Renal pelvis (tissue), 12 donors: ENCODE data around the gene GIPR. TPM values are rescaled to one million over a fixed set of nuclear protein-coding genes. Genes with fewer than 3 reads are reported as not detected.
"Not testable (repeated sequence)": the region's sequence is repeated elsewhere in the genome, so short reads cannot be mapped to it uniquely, and the experiment has no call there.

Experiments
- DNase-seq: peaks from one replicate; pipeline ENCODE4 v3.0.0-alpha.2; 2013
- long read RNA-seq, 16 experiments: transcript quantifications; one replicate each; lab custom pipeline, GENCODE V29; 2026
- polyA plus RNA-seq, 3 donors: library from polyadenylated mRNA; unstranded; fragments of 120-200 nt; gene quantifications; one replicate each; pipeline ENCODE4 v1.2.1, GENCODE V29; 2013; ENCODE audit not compliant: insufficient read length in 3 of 3

Gene GIPR
- polyA plus RNA-seq, result under 1 TPM; 0.48 to 0.81 (median 0.52) TPM
- long read RNA-seq, donor 1, result 0 reads
- long read RNA-seq, donor 2, result 0 reads
- long read RNA-seq, donor 3, result 0 reads
- long read RNA-seq, donor 4, result 0 reads
- long read RNA-seq, donor 5, result 0 reads
- long read RNA-seq, donor 6, partial matches to known transcripts, result 815 of 821 reads
- long read RNA-seq, donor 6, other reads (novel, unspliced or antisense), result 6 of 821 reads
- long read RNA-seq, donor 7, partial matches to known transcripts, result 909 of 931 reads
- long read RNA-seq, donor 7, other reads (novel, unspliced or antisense), result 22 of 931 reads
- long read RNA-seq, donor 8, result 0 reads
- long read RNA-seq, donor 9, result 0 reads
- long read RNA-seq, donor 10, result 0 reads
- long read RNA-seq, donor 11, result 0 reads
- long read RNA-seq, donor 12, result 0 reads
- long read RNA-seq, donor 13, partial matches to known transcripts, result 730 of 730 reads
- long read RNA-seq, donor 13, other reads (novel, unspliced or antisense), result 0 of 730 reads
- long read RNA-seq, donor 14, result 0 reads
- long read RNA-seq, donor 15, result 0 reads
- long read RNA-seq, donor 16, partial matches to known transcripts, result 989 of 1,002 reads
- long read RNA-seq, donor 16, other reads (novel, unspliced or antisense), result 13 of 1,002 reads

DNA sequence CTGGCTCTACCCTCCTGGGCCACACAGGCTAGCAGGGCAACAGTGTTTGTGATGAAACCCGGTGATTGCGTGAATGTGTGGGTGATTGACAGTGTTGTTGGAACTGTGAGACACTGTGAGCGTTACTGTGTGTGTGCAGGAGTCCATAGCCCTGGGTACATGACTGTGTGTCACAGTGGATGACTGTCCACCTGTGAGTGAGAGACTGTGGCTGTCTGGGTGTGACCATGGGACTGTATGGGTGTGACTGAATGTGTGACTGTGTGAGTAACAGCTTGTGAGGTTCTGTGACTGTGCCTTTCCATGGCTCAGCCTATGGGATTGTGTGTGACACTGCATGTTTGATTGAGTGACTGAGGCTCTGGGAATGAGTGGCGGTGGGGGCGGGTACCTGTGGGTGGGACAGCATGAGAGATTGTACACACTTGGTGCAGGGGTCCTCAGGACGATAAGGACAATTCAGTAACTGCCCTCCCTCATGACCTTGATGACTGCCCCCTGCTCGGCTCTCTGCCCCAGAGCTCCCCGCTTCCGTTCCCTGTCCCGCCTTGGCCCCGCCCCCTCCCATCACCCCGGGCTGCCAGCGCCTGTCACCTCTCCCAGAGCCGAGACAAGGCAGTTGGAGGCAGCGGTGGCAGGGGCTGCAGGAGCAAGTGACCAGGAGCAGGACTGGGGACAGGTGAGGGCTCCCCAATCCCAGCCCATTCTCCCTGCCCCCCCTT is at the start of gene GIPR:
Gene GIPR, plus strand, starts transcription at position 602 of the 722 bp plus-strand sequence. CDS start 1,300 bp downstream, outside the sequence.
- DNase-seq, result no peak

DNA sequence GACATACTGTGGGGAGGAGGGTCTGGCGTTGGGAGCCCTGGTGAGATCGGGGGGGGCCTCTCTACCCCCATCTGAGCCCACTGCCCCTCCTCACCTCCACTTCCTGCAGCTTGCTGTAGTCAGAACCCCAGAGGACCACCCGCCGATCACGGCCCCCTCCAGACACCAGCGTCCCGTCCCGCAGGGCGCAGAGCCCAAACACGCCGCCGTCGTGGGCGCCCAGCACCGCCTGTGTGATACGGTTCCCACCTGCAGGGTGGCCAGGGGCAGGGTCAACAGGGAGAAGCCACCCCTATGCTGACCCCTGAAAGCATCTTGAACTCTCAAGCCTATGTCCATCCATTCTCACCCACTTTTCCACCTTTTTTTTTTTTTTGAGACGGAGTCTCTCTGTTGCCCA is 46.6 kb upstream of the GIPR start:
- DNase-seq, result no peak

GRCh38 chr19:45621976-45622503 is 46.0 kb upstream of the GIPR start:
- DNase-seq, result no peak

GRCh38 chr19:45623984-45624383 is 44.0 kb upstream of the GIPR start:
- DNase-seq, result no peak

GRCh38 chr19:45628219-45628618 is 39.8 kb upstream of the GIPR start:
- DNase-seq, result not testable (repeated sequence)

- DNase-seq, result no peak
Measured at GRCh38 chr19:45629704-45630103, 38.3 kb upstream of the GIPR start.

- no peak for DNase-seq
Measured at GRCh38 chr19:45630463-45630862, 37.6 kb upstream of the GIPR start.

DNA sequence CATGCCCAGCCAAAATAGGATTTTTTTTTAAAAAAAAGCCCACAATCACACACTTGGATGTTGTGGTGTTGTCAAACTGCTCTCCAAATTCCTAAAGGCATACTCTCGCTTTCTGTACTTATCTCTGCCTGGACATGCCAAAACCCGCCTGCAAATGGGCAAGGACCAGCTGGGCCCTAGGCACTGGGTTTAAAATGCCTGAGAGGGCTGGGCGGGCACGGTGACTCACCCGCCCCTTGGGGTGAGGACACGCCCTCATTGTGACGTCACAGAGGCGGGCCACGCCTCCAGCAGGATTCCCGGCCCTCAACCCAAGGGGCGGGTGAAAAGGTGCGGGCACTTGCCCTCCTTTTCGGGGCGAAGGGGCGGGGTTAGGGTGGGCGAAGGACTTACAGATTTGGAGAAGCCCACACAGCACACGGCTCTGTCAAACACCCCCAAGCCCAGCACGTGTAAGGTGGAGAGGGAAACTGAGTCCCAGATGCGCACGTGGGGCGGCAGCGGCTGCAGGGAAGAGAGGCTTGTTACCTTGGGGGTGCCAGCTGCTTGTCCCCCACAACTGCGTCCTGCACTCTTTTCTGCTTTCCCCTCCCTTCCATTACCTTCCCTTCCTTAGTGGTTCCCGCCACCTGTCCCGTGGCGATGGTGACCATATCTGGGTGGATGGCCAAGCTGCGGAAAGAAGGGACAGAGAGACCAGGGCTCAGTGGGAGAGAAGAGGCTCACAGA is 35.4 kb upstream of the GIPR start:
- peak; percentile 54 for DNase-seq

DNA sequence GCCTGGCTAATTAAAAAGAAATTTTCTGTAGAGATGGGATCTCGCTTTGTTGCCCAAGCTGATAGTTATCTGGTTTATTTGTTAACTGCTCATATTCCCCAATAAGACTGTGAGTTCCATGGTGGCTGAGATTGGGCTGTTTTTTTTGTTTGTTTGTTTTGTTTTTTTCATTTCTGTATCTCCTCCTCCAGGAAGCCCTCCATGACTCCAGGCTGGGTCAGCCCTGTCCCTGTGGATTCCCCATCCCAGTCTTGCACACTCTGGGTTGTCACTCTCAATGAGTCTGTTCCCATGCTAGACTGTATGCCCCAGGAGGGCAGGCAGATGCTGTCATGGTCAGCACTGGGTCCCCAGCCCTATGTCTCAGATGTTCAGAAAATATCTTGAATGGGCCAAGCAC is 31.7 kb upstream of the GIPR start:
- no peak for DNase-seq

GRCh38 chr19:45636902-45637301 is 31.1 kb upstream of the GIPR start:
- no peak for DNase-seq

GRCh38 chr19:45637890-45638667 is 29.9 kb upstream of the GIPR start:
- DNase-seq, result peak; percentile 19

DNA sequence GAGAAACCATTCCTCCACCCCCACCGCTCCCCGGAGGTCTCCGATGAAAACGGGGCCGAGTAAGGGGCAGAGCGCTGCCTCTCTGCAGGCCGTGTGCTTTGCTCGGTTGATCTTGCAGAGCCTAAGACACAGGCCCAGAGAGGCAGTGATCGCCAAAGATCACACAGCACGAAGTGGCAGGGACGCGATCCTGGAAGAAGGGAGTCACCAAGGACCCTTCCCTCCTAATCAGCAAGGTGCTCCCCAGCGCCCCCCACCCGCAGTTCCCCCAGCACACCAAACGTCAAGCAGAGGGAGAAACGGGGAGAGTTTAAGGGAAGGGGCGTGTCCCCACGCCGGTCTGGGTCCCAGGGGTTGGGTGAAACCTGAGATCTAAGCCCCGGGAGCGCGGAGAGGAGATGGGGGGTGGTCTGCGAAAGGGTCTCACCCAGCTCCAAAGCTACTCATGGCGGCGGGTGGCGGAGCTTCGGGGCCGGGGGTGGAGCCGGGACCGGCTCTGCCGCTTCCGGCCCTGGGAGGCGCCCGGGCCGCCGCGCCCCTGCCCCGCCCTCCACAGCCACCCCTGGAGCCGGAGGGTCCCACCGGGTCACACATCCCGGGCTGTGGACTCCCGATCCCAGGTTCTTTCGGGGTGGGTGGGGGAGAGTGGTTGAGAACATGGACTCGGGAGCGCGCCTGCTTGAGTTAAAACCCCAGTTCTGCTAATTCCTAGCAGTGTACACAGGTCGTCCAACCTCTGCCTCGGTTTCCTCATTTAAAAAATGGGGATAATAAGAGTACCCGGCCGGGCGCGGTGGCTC is 28.9 kb upstream of the GIPR start, which contains the start of gene EML2:
Gene EML2, minus strand, starts transcription at position 468 of the 800 bp plus-strand sequence. Its CDS starts 21 bp downstream, at position 447.
- DNase-seq, result peak; percentile 42

DNA sequence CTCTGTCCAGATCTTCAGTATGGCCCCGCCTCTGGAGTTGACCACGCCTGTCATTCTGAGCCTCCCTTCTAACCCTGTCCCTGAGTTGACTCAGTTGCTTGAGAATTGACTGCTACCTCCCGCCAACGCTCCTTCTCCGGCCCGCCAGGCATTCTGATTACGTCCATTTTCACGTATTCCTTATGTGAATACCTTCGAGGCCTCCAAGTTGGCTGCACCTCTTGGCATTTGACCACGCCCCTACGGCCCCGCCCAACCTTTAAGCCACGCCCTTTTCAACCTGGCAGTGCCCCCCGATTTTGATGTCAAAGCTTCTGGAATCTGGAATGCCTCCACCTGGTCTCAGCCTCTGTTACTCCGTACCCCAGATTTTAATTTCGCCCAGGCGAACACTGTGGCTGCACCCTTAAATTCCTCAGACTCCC is 27.2 kb upstream of the GIPR start:
- DNase-seq, result no peak

GRCh38 chr19:45641274-45642105 is 26.5 kb upstream of the GIPR start:
- DNase-seq, result peak; percentile 81

DNA sequence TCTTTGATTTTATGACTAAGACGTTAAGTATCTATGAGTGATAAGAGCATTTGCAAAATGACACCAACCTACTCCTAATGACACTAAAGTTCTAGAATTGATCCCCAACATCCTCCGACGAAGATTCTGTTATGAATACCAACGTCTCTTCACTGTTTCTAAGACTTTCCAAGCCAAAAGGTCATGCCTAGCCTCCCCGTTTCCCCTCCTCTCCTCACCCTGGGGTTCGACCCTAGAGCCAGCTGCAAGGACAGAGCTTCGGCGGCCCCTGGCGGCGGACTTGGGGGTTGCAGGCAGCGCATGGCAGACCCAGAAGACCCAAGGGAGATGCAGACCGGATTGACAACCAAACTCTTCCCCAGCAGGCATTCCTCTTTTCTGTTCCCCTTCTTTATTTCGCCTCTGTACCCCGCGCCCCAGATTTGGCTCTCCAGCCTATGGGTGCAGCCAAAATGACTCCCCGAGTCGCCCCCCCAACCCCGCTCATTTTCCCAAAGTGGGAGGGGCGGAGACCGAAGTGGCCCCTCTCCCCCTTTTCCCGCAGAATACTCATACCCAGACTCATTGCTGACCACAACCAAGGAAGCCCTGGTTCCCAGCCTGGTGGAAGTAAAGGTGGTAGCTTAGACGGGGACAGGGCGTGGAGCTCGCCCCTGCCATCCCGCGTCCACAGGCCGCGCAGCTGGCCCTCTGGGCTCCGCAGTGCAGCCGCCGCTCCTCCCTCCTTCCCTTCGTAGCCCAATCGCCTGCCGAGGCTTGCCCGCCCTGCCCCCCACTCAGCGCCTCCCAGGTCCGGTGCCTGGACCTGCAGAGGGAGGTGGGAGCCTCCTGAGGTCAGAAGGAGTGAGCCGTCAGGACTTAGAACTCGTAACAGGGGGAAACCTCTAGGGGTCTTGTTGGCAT is 24.7 kb upstream of the GIPR start:
- DNase-seq, result peak; percentile 72

DNA sequence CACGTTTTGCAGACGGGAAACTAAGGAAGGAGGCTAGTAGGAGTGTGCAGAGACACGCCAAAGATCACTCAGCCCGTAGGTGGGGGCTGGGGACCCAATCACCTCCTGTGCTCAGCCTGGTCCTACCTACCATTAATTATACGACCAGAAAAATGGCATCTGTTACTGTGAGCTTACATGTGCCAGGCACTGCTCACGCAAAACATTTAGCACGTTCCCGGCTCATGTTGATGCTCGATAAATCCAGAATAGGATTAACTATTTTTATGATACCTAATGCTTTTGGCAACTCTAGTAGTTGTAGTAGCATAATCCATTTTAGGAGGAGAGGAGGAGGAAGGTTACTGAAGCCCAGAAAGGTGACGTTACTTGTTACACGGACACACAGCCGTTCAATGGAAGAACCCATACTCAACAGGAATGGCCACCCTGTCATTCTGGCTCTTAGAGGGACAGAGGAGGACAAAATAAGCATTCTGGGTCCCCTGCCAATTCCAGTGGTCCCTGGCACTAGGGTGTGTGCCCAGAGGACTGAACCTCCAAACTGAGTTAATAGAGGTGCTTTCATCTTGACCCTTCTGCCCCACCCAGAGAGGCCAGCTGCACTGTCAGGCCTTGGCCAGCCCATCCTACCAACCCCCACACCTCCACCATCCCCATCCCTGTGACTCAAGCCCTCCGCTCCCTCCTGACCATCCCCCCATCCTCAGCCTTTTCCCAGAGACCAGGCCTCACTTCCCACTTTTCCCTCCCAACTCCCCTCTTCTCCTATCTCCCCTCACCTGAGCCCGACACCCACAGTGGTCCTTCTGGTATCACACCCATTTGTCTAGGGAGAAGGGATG is 23.9 kb upstream of the GIPR start:
- DNase-seq, result no peak
